ENCODE measurements around the gene SPPL2A.
"Not testable (repeated sequence)": the region's sequence is repeated elsewhere in the genome, so short reads cannot be mapped to it uniquely, and the experiment has no call there.

Gene SPPL2A

GRCh38 chr15:50765195-50765967, at the start of gene SPPL2A:
Gene SPPL2A, minus strand, starts transcription at chr15:50765706. Its CDS starts 173 bp downstream, at chr15:50765533.
- DNase-seq = peak; percentile 59

- no peak for DNase-seq
Observed at GRCh38 chr15:50814634-50815033, 49.1 kb upstream of the SPPL2A start.

- DNase-seq = no peak
Observed at GRCh38 chr15:50813865-50814264, 48.4 kb upstream of the SPPL2A start.

GRCh38 chr15:50813089-50813488, 47.6 kb upstream of the SPPL2A start:
- no peak for DNase-seq

- not testable (repeated sequence) for DNase-seq
Observed at GRCh38 chr15:50812181-50812506, 46.6 kb upstream of the SPPL2A start.

- not testable (repeated sequence) for DNase-seq
Observed at GRCh38 chr15:50811461-50812180, 46.1 kb upstream of the SPPL2A start.

GRCh38 chr15:50810128-50810527, 44.6 kb upstream of the SPPL2A start:
- no peak for DNase-seq

- no peak for DNase-seq
Observed at GRCh38 chr15:50808728-50809127, 43.2 kb upstream of the SPPL2A start.

GRCh38 chr15:50803479-50804180, 38.1 kb upstream of the SPPL2A start:
- no peak for DNase-seq

- no peak for DNase-seq
Observed at GRCh38 chr15:50800715-50801114, 35.2 kb upstream of the SPPL2A start.

- DNase-seq = no peak
Observed at GRCh38 chr15:50798684-50799083, 33.2 kb upstream of the SPPL2A start.

- no peak for DNase-seq
Observed at GRCh38 chr15:50797926-50798325, 32.4 kb upstream of the SPPL2A start.

- DNase-seq = no peak
Observed at GRCh38 chr15:50791486-50791885, 26.0 kb upstream of the SPPL2A start.

- DNase-seq = no peak
Observed at GRCh38 chr15:50790778-50791453, 25.4 kb upstream of the SPPL2A start.

- DNase-seq = no peak
Observed at GRCh38 chr15:50786871-50787270, 21.4 kb upstream of the SPPL2A start.

- DNase-seq = no peak
Observed at GRCh38 chr15:50786438-50786837, 20.9 kb upstream of the SPPL2A start.

- DNase-seq = no peak
Observed at GRCh38 chr15:50783895-50784294, 18.4 kb upstream of the SPPL2A start.

GRCh38 chr15:50783411-50783810, 17.9 kb upstream of the SPPL2A start:
- no peak for DNase-seq

- no peak for DNase-seq
Observed at GRCh38 chr15:50778086-50778485, 12.6 kb upstream of the SPPL2A start.

- DNase-seq = no peak
Observed at GRCh38 chr15:50777042-50777441, 11.5 kb upstream of the SPPL2A start.

GRCh38 chr15:50774450-50774849, 8.9 kb upstream of the SPPL2A start:
- no peak for DNase-seq

GRCh38 chr15:50773389-50773788, 7.9 kb upstream of the SPPL2A start:
- DNase-seq = no peak

- DNase-seq = no peak
Observed at GRCh38 chr15:50767332-50767861, 1.9 kb upstream of the SPPL2A start.
